ENCODE measurements around the gene STON1. TPM values are rescaled to one million over a fixed set of nuclear protein-coding genes. Genes with fewer than 3 reads are reported as not detected.

Gene STON1
- total RNA-seq, 3 donors from 2014 or later, result 21.7 to 45.6 (median 35.1) TPM

GRCh38 chr2:48508461-48509124 is 21.4 kb upstream of the STON1 start:
- Histone ChIP-seq H3K4me1 (no peaks in the 10 kb centered on the region), H3K27me3 (no peaks in the 10 kb centered on the region), H3K9me3 (no peaks in the 10 kb centered on the region), H3K4me3 (no peak overlapping the region), H3K27ac (peak overlapping the region; percentile 36 to 77), H3K36me3 (peaks cover 3% of the 10 kb centered on the region)
- intact Hi-C loops (cut with DNase I; ENCODE audit: low total_unique reads), result no loop called here
- DNase-seq (ENCODE audit: low spot score in 2 of 2), result no peak
- TF ChIP-seq POLR2A (IDR thresholded peaks at IDR 0.05), result no peak
- no peak for TF ChIP-seq POLR2AphosphoS5 (IDR thresholded peaks at IDR 0.05)
- no peak for TF ChIP-seq CTCF (IDR thresholded peaks at IDR 0.05)

- no peak for DNase-seq (ENCODE audit: low spot score in 2 of 2)
- intact Hi-C loops (cut with DNase I; ENCODE audit: low total_unique reads), result no loop called here
- Histone ChIP-seq H3K36me3 (peaks cover 3% of the 10 kb centered on the region), H3K4me3 (no peak overlapping the region), H3K4me1 (no peaks in the 10 kb centered on the region), H3K27ac (no peak overlapping the region), H3K27me3 (no peaks in the 10 kb centered on the region), H3K9me3 (no peaks in the 10 kb centered on the region)
- TF ChIP-seq POLR2AphosphoS5 (IDR thresholded peaks at IDR 0.05), result no peak
- no peak for TF ChIP-seq POLR2A (IDR thresholded peaks at IDR 0.05)
- TF ChIP-seq CTCF (IDR thresholded peaks at IDR 0.05), result no peak
These were observed 19.6 kb upstream of the STON1 start for GRCh38 chr2:48510329-48510728.

- Histone ChIP-seq H3K4me3 (no peak overlapping the region), H3K9me3 (no peaks in the 10 kb centered on the region), H3K27ac (peak overlapping the region in 1 of 2 donors; percentile 16), H3K4me1 (no peaks in the 10 kb centered on the region), H3K27me3 (no peaks in the 10 kb centered on the region), H3K36me3 (peaks cover 3% of the 10 kb centered on the region)
- DNase-seq (ENCODE audit: low spot score in 2 of 2), result no peak
- TF ChIP-seq POLR2AphosphoS5 (IDR thresholded peaks at IDR 0.05) (no peak), CTCF (IDR thresholded peaks at IDR 0.05) (no peak), POLR2A (IDR thresholded peaks at IDR 0.05) (no peak)
- intact Hi-C loops (cut with DNase I; ENCODE audit: low total_unique reads), result no loop called here
These were observed 18.0 kb upstream of the STON1 start for GRCh38 chr2:48511849-48512470.

GRCh38 chr2:48512571-48512970 is 17.4 kb upstream of the STON1 start:
- intact Hi-C loops (cut with DNase I; ENCODE audit: low total_unique reads), result no loop called here
- no peaks in the 10 kb centered on the region for H3K4me1 ChIP-seq
- no peaks in the 10 kb centered on the region for H3K27me3 ChIP-seq
- no peaks in the 10 kb centered on the region for H3K9me3 ChIP-seq
- peaks cover 3% of the 10 kb centered on the region for H3K36me3 ChIP-seq
- no peak overlapping the region for H3K27ac ChIP-seq
- no peak for DNase-seq (ENCODE audit: low spot score in 2 of 2)
- no peak for TF ChIP-seq CTCF (IDR thresholded peaks at IDR 0.05)
- TF ChIP-seq POLR2AphosphoS5 (IDR thresholded peaks at IDR 0.05), result no peak
- no peak for TF ChIP-seq POLR2A (IDR thresholded peaks at IDR 0.05)
- no peak overlapping the region for H3K4me3 ChIP-seq

GRCh38 chr2:48514348-48515003 is 15.5 kb upstream of the STON1 start:
- H3K27ac ChIP-seq, result peak overlapping the region in 1 of 2 donors; percentile 13
- no peaks in the 10 kb centered on the region for H3K27me3 ChIP-seq
- no peaks in the 10 kb centered on the region for H3K4me1 ChIP-seq
- no peaks in the 10 kb centered on the region for H3K9me3 ChIP-seq
- H3K4me3 ChIP-seq, result no peak overlapping the region
- peaks cover 3% of the 10 kb centered on the region for H3K36me3 ChIP-seq
- intact Hi-C loops (cut with DNase I; ENCODE audit: low total_unique reads), result loop anchor here (5.0 kb wide), 1 partner anchor 198 kb away; no protein-coding TSS in a partner anchor
- TF ChIP-seq POLR2A (IDR thresholded peaks at IDR 0.05) (no peak), CTCF (IDR thresholded peaks at IDR 0.05) (no peak), POLR2AphosphoS5 (IDR thresholded peaks at IDR 0.05) (no peak)
- DNase-seq (ENCODE audit: low spot score in 2 of 2), result no peak

All from breast epithelium (tissue), 4 donors.